ENCODE measurements around the gene FGF12.
"Not testable (repeated sequence)": the region's sequence is repeated elsewhere in the genome, so short reads cannot be mapped to it uniquely, and the experiment has no call there.

FGF12 gene

DNA sequence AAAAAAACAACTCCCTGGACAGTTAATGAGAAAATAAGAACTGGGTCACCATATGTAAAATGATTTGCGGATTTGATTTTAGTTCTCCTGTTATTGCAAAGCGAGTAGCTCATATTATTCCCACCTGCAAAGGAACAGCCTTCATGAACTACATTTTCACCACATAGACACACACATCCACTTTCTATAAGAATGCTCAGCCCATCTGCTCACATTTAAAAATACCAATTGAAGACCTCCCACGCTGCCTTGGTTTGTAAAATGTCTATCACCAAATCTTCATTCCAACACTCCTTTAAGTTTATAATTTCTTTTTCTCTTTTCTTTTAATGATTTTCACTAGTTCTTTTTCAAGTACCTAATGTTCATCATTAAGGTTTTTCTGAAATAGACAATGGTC lies 148.6 kb downstream of the FGF12 start:
- DNase-seq (ENCODE audit: low spot score) = no peak

DNA sequence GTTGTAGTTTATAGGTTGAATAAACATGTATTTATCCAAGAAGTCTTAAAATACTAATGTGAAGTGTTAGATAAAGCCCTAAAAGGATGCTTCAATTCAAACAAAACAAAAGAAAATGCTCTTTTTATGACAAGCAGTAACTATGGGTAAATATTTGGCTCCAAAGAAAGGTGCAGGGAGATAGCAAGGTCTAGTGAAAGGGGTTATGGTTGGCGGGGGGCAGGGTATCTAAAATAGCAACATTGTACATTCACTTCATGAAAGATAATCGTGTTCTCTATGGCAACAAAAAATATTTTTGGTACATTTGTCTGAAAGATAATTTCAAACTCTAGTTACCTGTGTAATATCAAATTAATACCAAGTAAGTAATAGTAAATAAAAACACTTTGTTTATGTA lies 149.5 kb downstream of the FGF12 start:
- DNase-seq (ENCODE audit: low spot score) = no peak

DNA sequence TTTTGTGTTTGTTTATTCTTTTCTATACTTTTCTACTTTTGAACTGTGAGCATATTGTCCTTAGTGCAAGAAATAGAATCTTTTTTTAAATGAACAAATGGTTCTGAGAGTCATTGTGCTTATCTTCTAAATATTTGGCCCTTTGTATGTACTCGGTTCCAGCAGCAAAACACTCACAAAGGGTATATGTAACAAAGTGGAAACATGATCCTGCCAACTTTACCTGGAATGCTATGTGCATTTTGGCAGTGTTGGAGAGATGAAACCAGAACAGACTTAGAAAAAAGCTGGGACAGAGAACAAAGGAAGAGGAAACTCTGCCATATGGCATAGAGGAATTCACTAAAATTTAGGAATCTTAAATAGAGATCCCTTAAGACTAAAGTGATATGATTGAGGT lies 150.1 kb downstream of the FGF12 start:
- no peak for DNase-seq (ENCODE audit: low spot score)

DNA sequence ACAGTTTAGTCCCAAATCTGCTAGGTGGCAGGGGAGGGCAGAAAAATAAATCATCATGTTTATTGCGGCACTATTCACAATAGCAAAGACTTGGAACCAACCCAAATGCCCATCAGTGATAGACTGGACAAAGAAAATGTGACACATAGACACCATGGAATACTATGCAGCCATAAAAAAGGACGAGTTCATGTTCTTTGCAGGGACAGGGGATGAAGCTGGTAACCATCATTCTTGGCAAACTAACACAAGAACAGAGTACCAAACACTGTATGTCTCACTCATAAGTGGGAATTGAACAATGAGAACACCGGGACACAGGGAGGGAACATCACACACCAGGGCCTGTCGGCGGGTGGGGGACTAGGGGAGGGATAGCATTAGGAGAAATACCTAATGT lies 150.6 kb downstream of the FGF12 start:
- DNase-seq (ENCODE audit: low spot score) = not testable (repeated sequence)

DNA sequence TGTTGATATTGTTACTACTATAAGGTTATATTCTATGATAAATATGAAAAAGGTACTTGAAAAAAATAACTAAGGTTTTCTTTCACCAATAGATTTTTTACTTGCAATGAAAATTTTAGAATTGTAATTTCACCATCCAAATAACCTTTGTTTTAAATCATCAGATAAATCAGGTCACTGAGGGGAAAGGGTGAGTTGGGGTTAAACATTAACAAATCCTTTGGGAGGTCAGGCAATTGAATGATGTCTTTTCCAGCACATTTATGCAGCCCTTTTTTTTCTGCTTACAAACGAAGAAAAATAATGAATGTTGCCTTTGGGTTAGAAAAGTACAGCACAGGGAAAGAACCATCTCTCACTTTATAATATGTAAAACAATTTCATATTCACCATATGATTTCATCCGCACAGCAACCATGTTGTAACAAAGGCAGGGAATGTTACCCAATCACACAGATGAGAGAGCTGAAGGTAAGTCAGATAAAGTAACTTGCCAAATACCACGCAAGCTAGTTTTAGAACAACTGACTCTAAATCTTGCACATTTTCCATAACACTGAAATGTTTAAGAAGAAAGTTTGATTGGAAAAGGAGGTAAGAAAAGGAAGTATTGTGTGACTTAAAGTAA lies 151.3 kb downstream of the FGF12 start:
- DNase-seq (ENCODE audit: low spot score) = no peak

DNA sequence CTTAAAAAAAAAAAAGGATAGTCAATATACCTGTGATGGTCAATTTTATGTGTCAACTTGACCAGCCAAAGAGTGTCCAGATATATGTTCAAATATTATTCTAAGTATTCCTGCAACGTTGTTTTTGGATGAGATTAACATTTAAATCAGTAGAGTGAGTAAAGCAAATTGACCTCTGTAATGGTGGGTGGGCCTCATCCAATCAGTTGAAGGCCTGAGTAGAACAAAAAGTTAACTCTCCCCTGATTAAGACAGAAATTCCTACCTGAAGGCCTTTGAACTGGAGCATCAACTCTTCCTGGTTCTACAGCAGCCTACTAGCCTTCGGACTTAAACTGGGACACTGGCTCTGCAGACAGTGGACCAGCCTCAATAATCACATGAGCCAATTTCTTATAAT lies 154.1 kb downstream of the FGF12 start:
- DNase-seq (ENCODE audit: low spot score) = no peak

DNA sequence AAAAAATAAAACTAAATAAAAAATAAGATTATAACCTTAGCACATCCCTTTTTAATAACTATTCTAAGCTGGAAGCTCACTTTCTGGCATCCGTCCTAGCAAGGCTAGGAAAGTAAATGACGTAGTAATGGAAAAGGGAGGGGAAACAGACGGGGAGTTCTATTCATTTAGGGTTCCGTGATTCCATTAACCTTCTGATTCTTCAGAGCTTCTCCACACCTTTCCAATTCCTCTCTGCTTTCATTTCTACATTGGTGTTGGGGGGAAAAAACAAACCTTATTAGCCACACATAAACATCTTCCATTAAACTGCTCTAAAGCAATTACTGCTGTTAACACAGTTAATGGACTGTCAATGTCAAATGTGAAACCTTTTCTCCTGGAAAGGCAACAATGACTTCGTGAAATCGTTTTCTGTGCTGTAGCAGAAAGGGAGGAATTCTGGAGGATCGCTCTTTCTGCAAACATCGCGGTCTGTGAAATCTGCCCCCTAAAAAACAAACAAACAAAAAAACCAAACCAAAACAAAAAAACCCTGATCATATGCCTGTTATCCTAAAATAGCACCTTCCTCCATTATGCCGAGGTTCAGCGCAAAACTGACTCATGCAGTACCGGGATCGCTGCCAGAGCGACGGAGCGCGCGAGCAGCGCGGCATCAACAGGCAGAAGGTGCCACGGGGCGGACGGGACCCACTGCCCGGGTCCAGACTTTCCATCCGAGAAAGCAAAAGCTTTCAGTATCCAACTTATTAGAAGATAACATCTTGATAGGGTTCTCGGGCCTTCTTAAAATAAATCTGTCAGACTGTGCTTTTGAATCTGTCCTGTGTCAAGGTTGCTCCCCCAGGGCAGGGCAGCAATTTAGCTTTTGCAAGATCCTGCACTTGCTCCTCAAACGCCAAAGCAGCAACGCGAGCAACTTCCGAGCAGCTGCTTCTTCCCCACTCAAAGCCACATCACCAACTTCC lies 156.2 kb downstream of the FGF12 start:
- DNase-seq (ENCODE audit: low spot score) = peak; percentile 70

DNA sequence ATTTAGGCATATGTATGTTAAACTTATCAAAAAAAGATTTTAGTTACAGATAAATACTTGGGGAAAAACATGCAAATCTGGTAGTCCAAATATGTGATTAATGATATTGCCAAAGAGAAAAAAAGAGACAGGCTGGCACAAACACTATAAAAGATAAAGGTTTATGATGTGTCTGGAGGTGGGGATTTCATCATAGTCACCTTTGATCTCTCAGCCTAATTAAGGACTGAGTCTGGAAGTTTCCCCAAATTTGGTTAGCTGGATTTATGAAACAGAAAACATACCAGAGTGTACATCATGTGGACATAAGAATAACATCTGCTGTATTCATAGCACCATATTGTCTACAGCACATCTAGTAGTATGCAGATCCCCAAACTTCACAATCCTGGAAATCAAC lies 157.0 kb downstream of the FGF12 start:
- no peak for DNase-seq (ENCODE audit: low spot score)

DNA sequence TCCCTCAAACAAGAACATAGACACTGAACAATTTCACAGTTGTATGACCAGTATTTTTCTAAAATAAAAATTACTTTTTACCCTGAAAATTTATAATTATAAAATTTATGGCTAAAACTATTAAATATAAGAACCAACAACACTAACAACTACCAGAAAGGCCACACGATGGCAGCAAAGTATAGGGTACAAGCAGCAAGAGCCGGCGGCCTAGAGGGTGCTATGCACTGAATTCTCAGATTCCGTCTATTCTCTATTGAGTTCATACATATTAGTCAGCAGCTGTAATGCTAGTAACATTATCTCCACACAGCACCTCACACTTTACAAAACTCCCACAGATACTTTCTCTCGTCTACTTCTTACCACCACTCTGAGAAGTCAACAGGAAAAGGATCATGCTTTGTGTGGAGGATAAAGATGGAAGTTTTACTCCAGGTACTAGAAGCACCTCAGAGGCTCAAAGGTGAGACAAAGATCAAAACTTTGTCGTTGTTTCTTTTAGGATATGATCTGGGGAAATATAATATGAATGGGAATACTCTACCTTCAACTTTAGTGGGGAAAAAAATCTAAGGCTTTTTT lies 160.5 kb downstream of the FGF12 start:
- DNase-seq (ENCODE audit: low spot score) = peak; percentile 84

DNA sequence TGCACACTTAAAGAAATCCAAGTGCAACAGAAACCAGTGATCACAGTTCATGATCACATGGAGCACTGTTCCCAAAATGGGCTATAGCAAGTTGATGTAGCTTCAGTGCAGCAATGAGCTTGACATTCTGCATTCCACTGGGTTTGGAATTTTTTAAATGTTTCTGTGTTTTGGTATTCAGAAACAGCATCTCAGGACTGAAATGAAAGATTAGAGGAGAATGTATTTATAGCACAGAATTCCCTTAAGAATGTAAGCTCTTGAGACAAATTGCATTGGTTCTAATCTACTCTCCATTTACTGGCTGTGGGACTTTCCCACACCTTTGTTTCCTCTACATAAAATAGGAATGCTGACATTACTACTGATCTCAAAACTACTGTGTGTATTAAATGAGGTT lies 162.7 kb downstream of the FGF12 start:
- no peak for DNase-seq (ENCODE audit: low spot score)

DNA sequence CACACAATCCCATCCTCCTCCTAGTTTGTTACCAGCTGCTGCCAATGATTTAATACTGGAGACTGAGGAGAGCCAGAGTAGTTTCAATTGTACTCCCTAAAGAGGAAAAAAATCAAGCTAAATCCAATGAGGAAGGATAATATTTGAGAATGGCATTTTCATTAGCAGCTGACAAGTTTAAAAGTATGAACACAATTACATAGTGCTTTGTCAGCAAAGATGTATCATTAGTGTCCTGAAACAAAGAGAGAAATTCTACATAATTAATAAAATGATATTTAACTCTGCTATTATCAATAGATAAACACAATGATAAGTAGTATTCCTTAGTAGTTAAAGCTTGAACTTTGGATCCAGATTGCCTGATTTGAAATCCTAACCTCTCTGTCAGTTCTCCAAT lies 163.9 kb downstream of the FGF12 start:
- no peak for DNase-seq (ENCODE audit: low spot score)

DNA sequence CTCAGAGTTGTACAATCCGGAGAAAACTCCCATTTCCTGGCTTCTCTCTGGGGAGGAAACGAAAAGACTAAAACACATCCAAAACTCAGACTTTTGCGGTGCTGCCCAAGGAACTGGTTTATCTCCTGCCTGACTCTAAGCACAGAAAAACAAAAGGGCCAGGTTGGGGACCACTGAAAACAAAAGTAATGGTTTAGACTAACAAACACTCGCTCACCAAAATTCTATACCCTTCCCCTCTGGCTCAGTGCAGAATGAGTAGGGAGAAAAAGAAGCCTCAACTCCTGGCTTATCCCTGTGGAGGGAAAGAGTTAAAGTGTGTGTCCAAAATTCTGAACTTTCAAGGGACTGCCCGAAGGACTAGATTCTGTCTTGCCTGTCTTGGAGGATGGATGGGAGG lies 173.6 kb downstream of the FGF12 start:
- no peak for DNase-seq (ENCODE audit: low spot score)

DNA sequence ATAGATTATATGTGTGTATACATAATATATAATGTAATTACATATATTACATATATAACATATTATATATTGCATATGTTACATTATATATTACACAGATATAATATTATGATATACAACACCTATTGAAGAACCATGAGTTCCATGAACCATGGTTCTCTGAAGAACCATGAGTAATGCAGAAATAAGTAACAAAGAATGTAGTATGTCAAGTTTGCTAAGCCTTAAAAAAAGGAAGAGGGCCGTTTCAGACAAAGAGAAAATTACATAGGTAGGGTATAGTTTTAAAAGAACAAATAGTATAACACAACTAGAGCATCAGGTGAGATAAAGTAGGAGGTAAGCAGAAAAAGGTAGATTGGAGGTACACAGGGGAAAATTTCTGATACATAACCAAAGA lies 177.0 kb downstream of the FGF12 start:
- DNase-seq (ENCODE audit: low spot score) = no peak

DNA sequence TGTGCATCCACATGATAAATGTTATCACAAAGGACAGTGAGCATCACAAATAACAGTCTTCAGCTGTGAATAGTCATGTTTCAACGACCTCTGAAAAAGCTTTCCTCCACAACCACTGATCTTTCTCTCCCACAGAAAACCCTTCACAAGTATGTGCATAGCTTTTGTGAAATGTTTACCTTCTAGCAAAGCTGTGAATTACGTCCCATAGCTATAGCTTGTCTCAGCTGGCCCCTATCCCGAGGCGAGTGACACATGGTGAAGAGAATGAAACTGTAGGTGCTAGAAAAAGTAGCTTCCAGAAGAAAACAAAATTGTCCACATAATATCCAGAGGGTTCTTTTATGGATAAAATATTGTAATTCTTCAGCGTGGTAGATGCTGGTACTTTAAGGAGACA lies 182.0 kb downstream of the FGF12 start:
- DNase-seq (ENCODE audit: low spot score) = no peak

DNA sequence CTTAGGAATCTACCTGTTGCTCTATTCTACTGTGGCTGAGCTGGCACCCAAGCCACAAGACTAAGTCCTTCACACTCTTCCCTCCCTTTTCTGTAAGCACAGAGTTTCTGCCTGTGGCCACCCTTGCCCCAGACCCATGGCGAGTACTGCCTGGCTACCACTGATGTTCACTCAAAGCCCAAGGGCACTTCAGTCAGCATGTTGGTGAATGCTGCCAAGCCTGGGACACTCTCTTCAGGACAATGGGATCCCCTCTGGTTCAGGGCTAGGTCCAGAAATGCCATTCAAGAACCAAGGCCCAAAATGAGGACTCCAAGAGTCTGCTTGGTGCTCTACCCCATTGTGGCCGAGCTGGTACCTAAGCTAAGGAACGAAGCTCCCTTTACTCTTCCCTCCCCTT lies 184.2 kb downstream of the FGF12 start:
- DNase-seq (ENCODE audit: low spot score) = no peak

DNA sequence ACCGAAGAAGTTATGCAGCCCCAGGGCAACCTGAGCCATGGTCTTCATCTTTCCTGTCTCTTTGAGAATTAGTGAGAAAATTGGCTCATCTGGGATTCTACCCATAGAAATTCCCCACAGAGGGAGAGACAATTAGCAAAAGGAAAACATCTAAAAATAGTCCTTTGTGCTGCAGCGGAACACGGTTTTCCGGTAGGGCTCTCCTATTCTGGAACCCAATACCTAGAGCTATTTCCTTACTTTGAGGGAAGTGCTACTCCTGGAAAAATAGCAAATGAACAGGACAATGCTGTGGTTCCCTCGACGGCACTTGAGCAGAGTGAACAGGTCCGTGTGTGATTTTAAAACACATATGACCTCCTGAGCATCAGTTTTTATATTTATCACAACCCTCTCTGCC lies 210.5 kb downstream of the FGF12 start:
- no peak for DNase-seq (ENCODE audit: low spot score)

DNA sequence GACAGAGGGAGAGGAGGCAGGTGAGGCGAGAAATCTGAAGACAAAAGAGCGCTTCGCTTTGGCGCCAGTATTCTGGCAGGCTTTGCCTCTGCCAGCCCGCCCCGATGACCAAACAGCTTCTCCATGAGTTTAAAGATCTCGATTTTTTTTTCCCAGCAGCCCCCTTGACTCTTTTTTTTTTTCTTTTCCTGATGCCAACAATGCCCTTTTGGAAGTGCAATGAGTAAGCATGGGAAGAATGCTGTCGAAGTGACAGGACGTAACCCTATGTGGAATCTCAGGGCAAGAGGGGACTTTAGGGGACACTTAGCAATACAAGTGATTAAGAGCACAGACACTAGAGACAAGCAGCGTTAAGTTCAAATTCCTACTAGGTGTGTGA lies 211.7 kb downstream of the FGF12 start:
- no peak for DNase-seq (ENCODE audit: low spot score)

DNA sequence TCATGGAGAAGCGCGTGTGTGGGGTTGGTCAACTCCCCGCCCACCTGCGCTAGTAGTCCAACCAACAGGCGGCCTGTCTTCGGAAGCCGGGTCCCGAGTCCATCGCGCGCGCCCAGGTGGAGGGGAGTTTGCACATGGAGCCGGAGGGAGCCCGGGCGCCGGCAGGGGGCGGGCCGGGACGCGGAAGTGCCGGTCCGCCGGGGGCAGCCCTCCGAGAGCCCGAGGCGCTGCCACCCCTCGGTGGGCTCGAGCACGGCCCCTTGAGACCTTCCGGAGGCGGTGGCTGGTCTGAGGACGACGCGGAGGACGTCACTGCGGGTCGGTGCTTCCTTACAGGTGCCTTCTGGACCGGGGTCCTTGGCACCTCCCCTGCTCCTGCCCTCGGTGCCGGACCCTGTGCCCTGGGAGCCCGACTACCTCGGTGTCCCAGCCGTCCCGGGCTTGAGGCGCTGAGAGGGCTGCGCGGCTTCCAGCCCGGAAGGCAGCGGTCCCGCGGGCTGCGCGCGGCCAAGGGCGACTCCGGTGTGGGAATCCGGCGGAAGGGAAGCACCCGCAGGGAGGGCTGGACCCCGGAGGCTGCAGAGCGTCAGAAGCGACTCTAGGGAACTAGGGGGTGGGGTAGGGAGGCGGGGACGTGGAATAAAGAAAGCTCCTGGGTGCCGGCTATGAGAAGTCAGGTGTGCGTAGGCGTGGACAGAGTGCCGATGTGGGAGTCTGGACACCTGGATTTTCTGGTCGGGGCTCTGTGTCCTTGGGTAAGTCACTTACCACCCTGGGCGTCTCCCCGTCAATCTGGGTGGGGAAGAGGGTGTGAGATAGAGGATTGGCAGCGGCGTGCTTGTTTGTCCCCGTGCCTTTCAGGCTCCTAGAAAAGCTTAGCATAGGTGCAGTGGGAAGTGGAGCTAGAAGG lies 212.3 kb downstream of the FGF12 start:
- peak; percentile 30 for DNase-seq (ENCODE audit: low spot score)

DNA sequence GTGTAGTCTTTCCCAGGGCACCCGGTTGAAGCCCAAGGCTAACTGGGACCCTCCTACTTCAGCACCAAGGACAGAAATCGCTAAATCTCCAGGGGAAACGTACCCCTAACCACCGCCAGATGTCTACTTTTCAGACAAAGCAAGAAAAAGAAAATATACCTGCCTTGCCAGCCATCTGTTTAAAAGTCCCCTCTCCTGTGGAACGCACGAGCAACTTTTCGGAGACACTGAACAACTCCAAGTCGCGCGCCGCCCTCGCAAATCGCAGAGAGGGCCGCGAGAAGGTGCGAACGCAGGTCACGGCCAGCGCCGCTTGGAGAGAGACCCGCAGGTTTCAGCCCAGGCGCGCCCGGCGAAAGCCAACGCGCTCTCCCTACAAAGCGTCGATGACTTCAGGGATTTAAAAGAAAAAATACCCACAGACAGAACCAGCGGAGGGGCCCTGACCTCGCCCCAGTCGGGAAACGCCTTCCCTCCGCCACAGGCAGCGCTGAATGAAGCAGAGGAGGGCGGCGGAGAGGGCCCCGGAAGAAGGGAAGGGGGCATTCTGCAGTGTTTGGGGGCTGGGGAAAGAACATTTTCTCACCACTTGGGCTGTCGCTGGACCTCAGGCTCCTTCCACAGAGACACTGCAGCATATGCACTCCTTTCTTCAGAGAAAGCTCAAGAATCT lies 213.1 kb downstream of the FGF12 start:
- peak; percentile 16 for DNase-seq (ENCODE audit: low spot score)

DNA sequence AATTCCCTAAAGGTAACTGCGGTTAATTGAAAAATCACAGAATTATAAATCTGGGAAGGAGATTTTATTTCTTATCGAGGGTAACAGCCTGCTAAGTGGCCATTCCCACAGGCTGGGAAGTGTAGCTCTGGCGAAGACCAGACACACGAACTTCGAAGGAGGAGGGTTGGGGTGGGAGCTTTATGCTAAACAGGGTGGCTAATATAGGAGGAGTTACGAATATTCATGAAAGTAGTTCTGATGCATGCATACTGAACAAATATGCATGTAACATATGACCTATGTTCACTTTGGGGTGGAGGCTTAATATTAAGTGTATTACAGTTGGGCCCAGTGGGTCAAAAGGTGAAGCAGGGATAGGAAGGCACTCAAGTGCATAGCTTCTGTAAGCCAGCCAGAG lies 221.6 kb downstream of the FGF12 start:
- no peak for DNase-seq (ENCODE audit: low spot score)

DNA sequence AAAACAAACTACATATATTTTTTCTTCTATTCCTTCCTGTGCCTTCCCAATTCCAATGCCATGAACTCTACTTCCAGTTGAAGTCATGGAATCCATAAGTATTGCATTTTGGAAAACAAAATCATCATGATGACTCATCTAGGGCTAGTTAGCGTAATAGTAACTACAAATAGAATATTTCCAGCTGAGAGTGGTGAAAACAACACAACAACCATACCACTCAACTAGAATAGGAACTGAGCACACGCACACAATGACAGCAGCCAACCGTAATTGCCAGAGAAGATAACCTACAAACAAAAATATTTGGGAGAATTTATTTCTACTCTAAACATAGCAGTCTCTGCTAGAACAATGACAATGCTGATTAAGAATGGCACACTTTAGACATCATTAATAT lies 225.9 kb downstream of the FGF12 start:
- no peak for DNase-seq (ENCODE audit: low spot score)

Data from GM03348 (cell line).